Measurements from ENCODE around the gene ZNF878.

ZNF878 gene

DNA sequence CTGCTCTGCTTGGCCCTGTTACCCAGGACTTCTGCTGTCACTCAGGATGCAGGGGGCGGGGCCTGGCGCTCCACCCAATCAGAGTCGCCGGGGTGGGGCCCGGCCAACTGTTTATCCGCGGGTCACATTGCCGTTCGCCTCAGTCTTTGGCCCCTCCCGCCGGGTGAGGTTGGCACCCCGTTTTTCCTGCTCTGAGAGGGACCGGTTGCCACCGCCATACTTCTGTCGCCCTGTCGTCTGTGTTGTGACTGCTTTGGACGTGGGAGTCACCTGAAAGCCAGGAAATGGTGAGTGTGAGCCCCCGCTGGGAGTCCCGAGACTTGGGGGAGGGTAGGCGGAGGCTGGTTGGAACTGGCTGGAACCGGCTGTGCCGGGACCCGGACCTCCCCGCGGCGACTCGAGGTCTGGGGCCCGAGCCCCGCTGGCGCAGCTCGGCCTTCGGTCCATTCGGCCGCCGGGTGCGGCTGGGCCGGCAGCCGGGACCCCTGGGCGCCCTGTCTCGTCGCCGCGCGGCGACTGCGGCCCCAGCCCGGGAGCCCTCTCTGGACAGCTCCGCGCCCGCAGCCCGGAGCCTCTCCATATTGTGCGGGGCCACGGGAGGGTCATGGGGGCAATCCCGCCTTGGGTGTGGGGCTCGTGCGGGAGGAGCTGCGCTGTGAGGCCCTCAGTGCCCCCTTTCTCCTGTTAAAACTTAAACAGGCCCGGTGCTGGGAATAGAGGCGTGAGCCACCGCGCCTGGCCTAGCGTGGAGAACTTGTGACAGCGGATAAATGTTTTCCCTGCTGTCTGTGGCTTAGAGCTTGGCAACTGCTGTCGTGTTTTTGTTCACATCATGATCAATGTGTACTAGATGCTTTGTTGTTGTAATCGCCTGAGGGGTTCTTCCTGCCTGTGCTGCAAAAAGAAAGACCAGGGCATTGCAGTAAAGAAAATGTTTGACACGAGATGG is 12.1 kb upstream of the ZNF878 start, which contains the start of gene ZNF844:
Gene ZNF844, plus strand, starts transcription at position 142 of the 949 bp plus-strand sequence. Its CDS starts 143 bp downstream, at position 285.
- Mint-ChIP-seq H3K27me3 (no peaks in the 10 kb centered on the region), H3K27ac (peak within 1 kb of the TSS; percentile 96), H3K36me3 (ENCODE audit: low read depth) (peaks cover 52% of the 10 kb centered on the region), H3K9me3 (peaks cover 33% of the 10 kb centered on the region), H3K4me1 (ENCODE audit: low read depth) (peaks cover 21% of the 10 kb centered on the region), H3K4me3 (peak within 1 kb of the TSS; percentile 92)
- intact Hi-C loops (cut with micrococcal nuclease), result loop anchor here (1.0 to 2.0 kb wide), 2 partner anchors 28 to 30 kb away; partner anchors contain the start of gene ZNF433

DNA sequence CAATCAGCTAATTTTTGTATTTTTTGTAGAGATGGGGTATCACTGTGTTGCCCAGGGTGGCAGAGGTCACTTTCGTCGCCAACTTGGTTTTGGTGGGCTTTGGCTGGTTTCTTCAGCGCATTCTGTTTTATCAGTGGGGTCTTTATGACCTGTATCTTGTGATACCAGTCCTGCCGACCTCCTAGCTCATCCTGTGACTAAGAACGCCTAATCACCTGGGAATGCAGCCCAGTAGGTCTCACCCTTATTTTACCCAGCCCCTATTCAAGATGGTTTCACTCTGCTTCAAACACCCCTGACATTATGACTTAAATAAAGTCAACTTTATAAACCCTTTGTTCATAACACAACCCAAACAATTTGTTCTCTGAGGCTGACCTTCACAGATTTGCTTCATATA is 3.0 kb upstream of the ZNF878 start:
- peaks cover 31% of the 10 kb centered on the region for H3K4me1 Mint-ChIP-seq (ENCODE audit: low read depth)

DNA sequence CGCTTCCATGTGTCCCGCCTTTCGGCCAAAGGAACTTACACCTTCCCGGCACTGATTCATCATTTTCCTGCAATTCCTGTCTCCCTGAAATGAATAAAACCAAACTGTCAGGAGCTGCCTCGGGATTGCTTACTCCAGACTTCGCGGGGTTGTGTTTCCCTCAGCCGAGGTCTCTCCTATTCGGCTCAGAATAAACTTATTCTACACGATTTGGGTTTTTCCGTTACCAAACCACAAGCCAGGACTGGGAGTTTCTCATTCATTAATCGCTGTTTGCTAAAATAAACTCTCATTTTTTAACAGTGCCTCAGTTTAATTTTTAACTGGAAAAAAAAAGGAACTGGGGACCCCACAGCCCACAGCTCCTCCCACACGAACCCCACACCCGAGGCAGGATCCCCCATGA is 667 bp downstream of the ZNF878 start:
- Mint-ChIP-seq H3K9me3 (no peaks in the 10 kb centered on the region), H3K4me1 (ENCODE audit: low read depth) (peaks cover 22% of the 10 kb centered on the region), H3K4me3 (peak overlapping the region; percentile 82), H3K36me3 (ENCODE audit: low read depth) (peaks cover under 1% of the 10 kb centered on the region), H3K27ac (no peak overlapping the region), H3K27me3 (peaks cover 51% of the 10 kb centered on the region)
- intact Hi-C loops (cut with micrococcal nuclease), result loop anchor here (2.0 to 10.0 kb wide), 3 partner anchors 17 to 167 kb away; partner anchors contain the start of genes ZNF433 and ZNF69

More for the DNA sequence above, 3.0 kb upstream of the ZNF878 start:
- Mint-ChIP-seq H3K27me3 (peaks cover 53% of the 10 kb centered on the region), H3K4me3 (no peak overlapping the region), H3K9me3 (no peaks in the 10 kb centered on the region), H3K36me3 (ENCODE audit: low read depth) (no peaks in the 10 kb centered on the region), H3K27ac (no peak overlapping the region)
- intact Hi-C loops (cut with micrococcal nuclease), result loop anchor here (5.0 to 10.0 kb wide), 2 partner anchors 93 to 171 kb away; partner anchors contain the start of gene ZNF69

DNA sequence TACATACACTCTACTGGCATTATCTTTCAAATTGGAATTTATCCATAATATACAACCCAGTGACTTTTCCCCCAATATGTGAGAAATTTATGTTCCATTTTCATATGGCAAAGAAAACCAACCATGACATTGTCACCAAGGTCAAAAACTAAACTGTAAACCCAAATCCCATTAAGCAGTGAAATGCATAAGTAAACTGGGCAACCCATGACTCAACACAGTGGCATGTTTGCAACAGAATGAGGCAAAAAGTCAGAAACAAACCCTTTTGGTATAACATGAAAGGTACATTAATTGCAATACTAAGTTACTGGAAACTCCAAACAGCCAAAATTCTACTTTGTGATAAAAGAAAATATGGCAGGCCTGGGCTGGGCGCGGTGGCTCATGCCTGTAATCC is 4.9 kb downstream of the ZNF878 start:
- H3K27ac Mint-ChIP-seq, result no peak overlapping the region
- peaks cover 35% of the 10 kb centered on the region for H3K36me3 Mint-ChIP-seq (ENCODE audit: low read depth)
- no peak overlapping the region for H3K4me3 Mint-ChIP-seq
- peaks cover 22% of the 10 kb centered on the region for H3K27me3 Mint-ChIP-seq
- peaks cover 31% of the 10 kb centered on the region for H3K9me3 Mint-ChIP-seq
- intact Hi-C loops (cut with micrococcal nuclease), result no loop called here
- H3K4me1 Mint-ChIP-seq (ENCODE audit: low read depth), result peaks cover 11% of the 10 kb centered on the region

DNA sequence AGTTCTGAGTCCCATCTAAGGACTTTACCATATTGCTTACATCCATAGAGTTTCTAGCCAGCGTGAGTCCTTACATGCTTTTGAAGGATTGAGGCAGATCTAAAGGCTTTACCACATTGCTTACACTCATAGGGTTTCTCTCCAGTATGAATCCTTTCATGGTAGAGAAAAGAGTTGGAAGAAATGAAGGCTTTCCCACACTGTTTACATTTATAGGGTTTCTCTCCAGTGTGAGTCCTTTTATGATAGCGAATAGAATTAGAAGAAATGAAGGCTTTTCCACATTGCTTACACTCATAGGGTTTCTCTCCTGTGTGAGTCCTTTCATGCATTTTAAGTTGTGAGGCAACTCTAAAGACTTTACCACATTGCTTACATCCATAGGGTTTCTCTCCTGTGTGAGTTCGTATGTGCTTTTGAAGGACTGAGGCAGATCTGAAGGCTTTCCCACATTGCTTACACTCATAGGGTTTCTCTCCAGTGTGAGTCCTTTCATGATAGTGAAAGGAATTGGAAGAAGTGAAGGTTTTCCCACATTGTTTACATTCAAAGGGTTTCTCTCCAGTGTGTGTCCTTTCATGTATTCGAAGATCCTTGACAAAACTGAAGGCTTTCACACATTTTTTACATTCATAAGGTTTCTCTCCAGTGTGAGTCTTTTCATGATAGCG is 8.9 kb downstream of the ZNF878 start:
- H3K36me3 Mint-ChIP-seq (ENCODE audit: low read depth), result peaks cover 42% of the 10 kb centered on the region
- peaks cover 5% of the 10 kb centered on the region for H3K4me1 Mint-ChIP-seq (ENCODE audit: low read depth)
- intact Hi-C loops (cut with micrococcal nuclease), result no loop called here
- H3K27ac Mint-ChIP-seq, result no peak overlapping the region
- no peaks in the 10 kb centered on the region for H3K27me3 Mint-ChIP-seq
- H3K9me3 Mint-ChIP-seq, result peaks cover 43% of the 10 kb centered on the region
- H3K4me3 Mint-ChIP-seq, result no peak overlapping the region

DNA sequence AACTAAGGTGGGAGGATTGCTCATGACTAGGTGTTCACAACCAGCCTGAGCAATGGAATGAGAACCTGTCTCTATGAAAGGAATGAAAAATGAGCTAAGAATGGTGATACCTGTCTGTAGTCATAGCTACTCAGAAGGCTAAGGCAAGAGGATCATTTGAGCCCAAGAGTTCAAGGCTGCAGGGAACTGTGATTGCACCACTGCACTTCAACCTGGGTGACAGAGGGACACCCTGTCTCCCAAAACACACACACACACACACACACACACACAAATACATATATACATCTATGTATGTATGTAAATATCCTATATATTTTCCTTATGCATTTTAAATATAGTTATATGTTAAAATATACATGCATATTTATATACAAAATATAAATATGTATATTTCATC is 9.9 kb downstream of the ZNF878 start:
- Mint-ChIP-seq H3K27me3 (no peaks in the 10 kb centered on the region), H3K4me1 (ENCODE audit: low read depth) (peaks cover 5% of the 10 kb centered on the region), H3K27ac (no peak overlapping the region), H3K4me3 (no peak overlapping the region), H3K9me3 (peaks cover 43% of the 10 kb centered on the region), H3K36me3 (ENCODE audit: low read depth) (peaks cover 42% of the 10 kb centered on the region)
- intact Hi-C loops (cut with micrococcal nuclease), result no loop called here

DNA sequence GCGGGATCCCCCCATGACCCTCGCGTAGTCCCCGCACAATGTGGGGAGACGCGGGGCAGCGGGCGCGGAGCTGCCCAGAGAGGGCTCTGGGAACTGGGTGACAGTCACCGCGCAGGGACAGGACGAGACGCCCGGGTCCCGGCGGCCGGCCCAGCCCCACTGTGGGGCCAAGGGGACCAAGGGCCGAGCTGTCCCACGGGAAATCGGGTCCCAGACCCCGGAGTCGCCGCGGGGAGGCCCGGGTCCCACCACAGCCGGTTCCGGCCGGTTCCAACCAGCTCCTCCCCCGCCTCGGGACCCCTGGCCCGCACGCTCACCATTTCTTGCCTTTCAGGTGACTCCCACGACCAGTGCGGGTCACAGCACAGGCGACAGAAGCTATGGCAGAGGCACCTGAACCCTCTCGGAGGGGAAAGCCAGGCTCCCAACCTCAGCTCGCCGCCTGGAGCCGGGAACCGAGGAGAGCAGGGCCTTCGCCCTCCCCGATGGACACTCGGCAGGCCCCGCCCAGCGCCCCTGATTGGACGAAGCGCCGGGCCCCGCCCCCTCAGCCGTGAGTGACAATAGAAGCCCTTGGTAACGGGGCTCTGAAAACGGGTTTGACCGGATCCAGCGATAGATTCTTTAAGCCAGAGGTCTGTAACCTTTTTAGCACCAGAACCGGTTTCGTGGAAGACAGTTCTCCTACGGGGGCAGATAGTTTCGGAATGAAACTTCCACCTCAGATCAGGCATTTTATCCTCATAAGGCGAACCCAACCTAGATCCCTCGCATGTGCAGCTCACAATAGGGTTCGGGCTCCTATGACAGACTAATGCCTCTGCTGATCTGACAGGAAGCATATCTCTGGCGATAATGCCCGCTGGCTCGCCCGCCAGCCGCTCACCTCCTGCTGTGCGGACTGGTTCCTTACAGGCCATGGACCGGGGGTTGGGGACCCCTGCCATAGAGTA is 17.3 kb downstream of the ZNF878 start, which contains the start of gene ZNF433:
Gene ZNF433, minus strand, starts transcription at position 460 of the 953 bp plus-strand sequence. Its CDS starts 140 bp downstream, at position 320.
- H3K9me3 Mint-ChIP-seq, result no peaks in the 10 kb centered on the region
- H3K27ac Mint-ChIP-seq, result peak within 1 kb of the TSS; percentile 87
- peak within 1 kb of the TSS; percentile 96 for H3K4me3 Mint-ChIP-seq
- H3K27me3 Mint-ChIP-seq, result peaks cover 9% of the 10 kb centered on the region
- peaks cover 26% of the 10 kb centered on the region for H3K36me3 Mint-ChIP-seq (ENCODE audit: low read depth)
- intact Hi-C loops (cut with micrococcal nuclease), result loop anchor here (1.0 to 2.0 kb wide), 2 partner anchors 17 to 29 kb away; partner anchors contain the start of genes ZNF844 and ZNF878
- peaks cover 26% of the 10 kb centered on the region for H3K4me1 Mint-ChIP-seq (ENCODE audit: low read depth)

DNA sequence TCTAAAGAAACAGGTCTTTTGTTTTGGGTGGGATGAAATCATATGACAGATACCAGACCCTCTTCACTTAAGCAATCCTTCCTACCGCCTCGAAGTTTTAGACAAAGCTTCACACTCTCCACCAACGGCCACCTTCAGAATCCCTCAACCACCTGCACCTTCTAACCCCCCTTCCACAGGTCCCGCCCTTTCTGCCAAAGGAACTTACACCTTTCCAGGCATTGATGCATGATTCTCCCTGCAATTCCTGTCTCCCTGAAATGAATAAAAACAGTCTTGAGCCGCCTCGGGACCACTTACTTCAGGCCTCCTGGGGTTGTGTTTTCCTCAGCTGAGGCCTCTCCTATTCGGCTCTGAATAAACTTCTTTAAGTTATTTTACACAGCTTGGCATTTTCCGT is 18.1 kb downstream of the ZNF878 start:
- intact Hi-C loops (cut with micrococcal nuclease), result loop anchor here (1.0 to 2.0 kb wide), 2 partner anchors 18 to 30 kb away; partner anchors contain the start of genes ZNF844 and ZNF878
- Mint-ChIP-seq H3K27ac (peak overlapping the region; percentile 87), H3K9me3 (no peaks in the 10 kb centered on the region), H3K4me1 (ENCODE audit: low read depth) (peaks cover 26% of the 10 kb centered on the region), H3K36me3 (ENCODE audit: low read depth) (peaks cover 28% of the 10 kb centered on the region), H3K27me3 (peaks cover 9% of the 10 kb centered on the region), H3K4me3 (peak overlapping the region; percentile 79)

DNA sequence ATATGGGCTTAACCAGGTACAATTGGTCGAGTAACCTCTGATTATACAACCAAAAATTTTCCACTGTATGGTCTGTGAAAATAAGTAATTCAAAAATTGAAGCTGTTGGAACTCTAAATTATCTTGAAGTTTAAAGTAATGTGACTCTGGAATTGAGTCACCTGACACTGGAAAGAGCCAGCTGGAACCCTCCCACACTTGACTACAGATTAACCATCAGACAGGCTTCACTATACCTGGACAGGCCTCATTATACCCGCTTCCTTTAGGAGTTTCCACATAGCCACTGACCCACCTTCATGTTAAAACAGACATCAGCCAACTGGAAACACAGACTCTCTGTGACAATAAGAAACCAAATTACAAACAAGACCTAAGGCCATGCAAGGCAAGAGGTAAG is 18.6 kb downstream of the ZNF878 start:
- intact Hi-C loops (cut with micrococcal nuclease), result loop anchor here (2.0 kb wide), 1 partner anchor 19 kb away; the partner anchor contains the start of gene ZNF878
- H3K27ac Mint-ChIP-seq, result peak overlapping the region; percentile 87

DNA sequence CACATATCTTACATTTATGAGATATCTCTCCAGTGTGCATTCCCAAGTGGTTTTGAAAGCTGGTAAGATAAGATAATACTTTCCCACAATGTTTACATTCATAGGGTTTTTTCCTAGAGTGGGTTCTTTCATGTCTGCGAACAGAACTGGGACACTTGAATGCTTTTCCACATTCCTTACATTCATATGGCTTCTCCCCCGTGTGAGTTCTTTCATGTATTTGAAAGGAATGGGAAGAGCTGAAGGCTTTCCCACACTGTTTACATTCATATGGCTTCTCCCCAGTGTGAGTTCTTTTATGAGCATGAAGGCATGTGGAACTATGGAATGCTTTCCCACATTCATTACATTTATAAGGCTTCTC is 37.0 kb downstream of the ZNF878 start:
- H3K9me3 Mint-ChIP-seq, result peaks cover 82% of the 10 kb centered on the region
- H3K27ac Mint-ChIP-seq, result no peak overlapping the region
- H3K4me1 Mint-ChIP-seq (ENCODE audit: low read depth), result no peaks in the 10 kb centered on the region
- intact Hi-C loops (cut with micrococcal nuclease), result no loop called here
- no peak overlapping the region for H3K4me3 Mint-ChIP-seq
- peaks cover 89% of the 10 kb centered on the region for H3K36me3 Mint-ChIP-seq (ENCODE audit: low read depth)
- H3K27me3 Mint-ChIP-seq, result no peaks in the 10 kb centered on the region

More for the DNA sequence above, 18.6 kb downstream of the ZNF878 start:
- Mint-ChIP-seq H3K4me1 (ENCODE audit: low read depth) (peaks cover 26% of the 10 kb centered on the region), H3K36me3 (ENCODE audit: low read depth) (peaks cover 28% of the 10 kb centered on the region), H3K4me3 (peak overlapping the region; percentile 79), H3K27me3 (peaks cover 9% of the 10 kb centered on the region), H3K9me3 (no peaks in the 10 kb centered on the region)

DNA sequence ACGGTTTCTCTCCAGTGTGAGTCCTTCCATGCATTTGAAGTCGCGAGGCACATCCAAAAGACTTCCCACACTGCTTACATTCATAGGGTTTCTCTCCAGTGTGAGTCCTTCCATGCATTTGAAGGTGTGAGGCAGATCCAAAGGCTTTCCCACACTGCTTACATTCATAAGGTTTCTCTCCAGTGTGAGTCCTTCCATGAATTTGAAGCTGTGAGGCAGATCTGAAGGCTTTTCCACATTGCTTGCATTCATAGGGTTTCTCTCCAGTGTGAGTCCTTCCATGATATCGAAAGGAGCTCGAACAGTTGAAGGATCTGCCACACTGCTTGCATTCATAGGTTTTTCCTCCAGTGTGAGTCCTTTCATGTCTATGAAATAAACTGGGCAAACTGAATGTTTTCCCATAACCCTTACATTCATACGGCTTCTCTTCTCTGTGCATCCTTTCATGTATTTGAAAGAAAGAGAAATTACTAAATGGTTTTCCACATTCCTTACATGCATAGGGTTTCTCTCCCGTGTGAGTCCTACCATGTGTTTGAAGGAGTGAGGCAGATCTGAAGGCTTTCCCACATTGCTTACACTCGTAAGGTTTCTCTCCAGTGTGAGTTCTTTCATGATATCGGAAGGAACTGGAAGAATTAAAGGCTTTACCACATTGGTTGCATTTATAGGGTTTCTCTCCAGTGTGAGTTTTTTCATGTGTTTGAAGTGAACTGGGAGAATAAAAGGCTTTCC is 37.6 kb downstream of the ZNF878 start:
- Mint-ChIP-seq H3K36me3 (ENCODE audit: low read depth) (peaks cover 90% of the 10 kb centered on the region), H3K27ac (no peak overlapping the region), H3K9me3 (peaks cover 82% of the 10 kb centered on the region), H3K27me3 (no peaks in the 10 kb centered on the region), H3K4me1 (ENCODE audit: low read depth) (no peaks in the 10 kb centered on the region), H3K4me3 (no peak overlapping the region)
- intact Hi-C loops (cut with micrococcal nuclease), result no loop called here

DNA sequence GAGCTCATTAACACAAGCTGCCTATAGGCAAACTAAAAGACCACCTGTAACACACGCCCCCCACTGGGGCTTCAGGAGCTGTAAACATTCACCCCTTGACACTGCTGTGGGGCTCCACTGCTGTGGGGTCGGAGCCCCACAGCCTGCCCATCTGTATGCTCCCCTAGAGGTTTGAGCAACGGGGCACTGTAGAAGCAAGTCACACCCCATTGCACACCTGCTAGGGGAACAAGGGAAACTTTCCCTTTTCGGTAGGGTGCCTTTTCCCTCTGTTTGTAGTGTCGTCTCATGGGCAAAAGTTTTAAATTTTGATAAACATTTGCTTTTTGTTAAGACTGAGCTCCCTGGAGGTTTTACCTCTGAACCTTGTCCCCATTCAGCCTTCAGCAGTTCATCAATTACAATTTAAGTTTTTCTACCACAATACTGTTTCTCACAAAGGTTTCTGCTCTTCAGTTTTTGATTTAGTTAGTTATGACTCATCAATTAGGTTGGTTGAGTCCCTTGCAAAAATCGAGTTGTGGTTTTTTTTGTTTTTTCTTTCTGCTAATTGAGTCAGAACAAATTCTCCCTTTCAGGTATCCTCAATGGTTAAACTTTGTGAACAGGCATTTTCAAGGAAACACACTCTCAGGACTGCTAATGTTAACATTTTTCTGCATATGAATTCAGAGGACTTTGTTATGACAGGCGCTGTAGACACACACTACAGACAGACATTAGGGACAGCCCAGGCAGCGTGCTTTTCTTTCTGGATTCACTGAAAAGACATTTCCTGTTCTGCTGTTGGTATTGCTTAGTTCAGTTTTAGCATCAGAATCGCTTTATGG is 52.4 kb downstream of the ZNF878 start:
- Mint-ChIP-seq H3K4me1 (ENCODE audit: low read depth) (no peaks in the 10 kb centered on the region), H3K36me3 (ENCODE audit: low read depth) (peaks cover 78% of the 10 kb centered on the region), H3K9me3 (peaks cover 36% of the 10 kb centered on the region), H3K27me3 (no peaks in the 10 kb centered on the region), H3K4me3 (no peak overlapping the region), H3K27ac (no peak overlapping the region)
- intact Hi-C loops (cut with micrococcal nuclease), result no loop called here

Data from dendritic cell treated with granulocyte-macrophage colony-stimulating factor and Interleukin-4, amounts not matched to agents 40 ng/mL and 50 ng/mL, for 4 days (primary cell).